ENCODE results near the gene SLC7A9.
"Not testable (repeated sequence)": the region's sequence is repeated elsewhere in the genome, so short reads cannot be mapped to it uniquely, and the experiment has no call there.

GRCh38 chr19:32833388-32833787 is 36.2 kb downstream of the SLC7A9 start:
- not testable (repeated sequence) for TF ChIP-seq ZNF367 (CRISPR knock-in tag; IDR thresholded peaks at IDR 0.05; ENCODE audit: borderline replicate concordance); POLR2A (IDR thresholded peaks at IDR 0.05; ENCODE audit: insufficient read depth in 1 of 2, low read depth in 2 of 2, low read length in 2 of 2); CTCF (CRISPR knock-in tag; IDR thresholded peaks at IDR 0.05); ZNF362 (CRISPR knock-in tag; IDR thresholded peaks at IDR 0.05; ENCODE audit: borderline replicate concordance); SIN3A (IDR thresholded peaks at IDR 0.05; ENCODE audit: borderline replicate concordance, low read depth, low read length); SP1 (IDR thresholded peaks at IDR 0.05); SP1 (CRISPR knock-in tag; IDR thresholded peaks at IDR 0.05); RAD21 (CRISPR knock-in tag; IDR thresholded peaks at IDR 0.05); ZNF740 (CRISPR knock-in tag; IDR thresholded peaks at IDR 0.05); ZNF121 (CRISPR knock-in tag; IDR thresholded peaks at IDR 0.05); ZNF629 (CRISPR knock-in tag; conservative IDR thresholded peaks at IDR 0.05); ZNF687 (CRISPR knock-in tag; IDR thresholded peaks at IDR 0.05); ELK4 (CRISPR knock-in tag; IDR thresholded peaks at IDR 0.05; ENCODE audit: borderline replicate concordance); TOE1 (CRISPR knock-in tag; IDR thresholded peaks at IDR 0.05)
